GM19023 (cell line): ENCODE data around the gene STARD13.
A peak's percentile ranks its signal among the peaks of the same experiment; 100 is the strongest.

Experiments used
- ATAC-seq: cut with Tn5 transposase; IDR thresholded peaks from one replicate; pipeline ENCODE4 v1.9.1; 2021; ENCODE audit warnings: mild to moderate bottlenecking, moderate library complexity; ENCODE audit not compliant: unreplicated experiment

The STARD13 gene, protein sequence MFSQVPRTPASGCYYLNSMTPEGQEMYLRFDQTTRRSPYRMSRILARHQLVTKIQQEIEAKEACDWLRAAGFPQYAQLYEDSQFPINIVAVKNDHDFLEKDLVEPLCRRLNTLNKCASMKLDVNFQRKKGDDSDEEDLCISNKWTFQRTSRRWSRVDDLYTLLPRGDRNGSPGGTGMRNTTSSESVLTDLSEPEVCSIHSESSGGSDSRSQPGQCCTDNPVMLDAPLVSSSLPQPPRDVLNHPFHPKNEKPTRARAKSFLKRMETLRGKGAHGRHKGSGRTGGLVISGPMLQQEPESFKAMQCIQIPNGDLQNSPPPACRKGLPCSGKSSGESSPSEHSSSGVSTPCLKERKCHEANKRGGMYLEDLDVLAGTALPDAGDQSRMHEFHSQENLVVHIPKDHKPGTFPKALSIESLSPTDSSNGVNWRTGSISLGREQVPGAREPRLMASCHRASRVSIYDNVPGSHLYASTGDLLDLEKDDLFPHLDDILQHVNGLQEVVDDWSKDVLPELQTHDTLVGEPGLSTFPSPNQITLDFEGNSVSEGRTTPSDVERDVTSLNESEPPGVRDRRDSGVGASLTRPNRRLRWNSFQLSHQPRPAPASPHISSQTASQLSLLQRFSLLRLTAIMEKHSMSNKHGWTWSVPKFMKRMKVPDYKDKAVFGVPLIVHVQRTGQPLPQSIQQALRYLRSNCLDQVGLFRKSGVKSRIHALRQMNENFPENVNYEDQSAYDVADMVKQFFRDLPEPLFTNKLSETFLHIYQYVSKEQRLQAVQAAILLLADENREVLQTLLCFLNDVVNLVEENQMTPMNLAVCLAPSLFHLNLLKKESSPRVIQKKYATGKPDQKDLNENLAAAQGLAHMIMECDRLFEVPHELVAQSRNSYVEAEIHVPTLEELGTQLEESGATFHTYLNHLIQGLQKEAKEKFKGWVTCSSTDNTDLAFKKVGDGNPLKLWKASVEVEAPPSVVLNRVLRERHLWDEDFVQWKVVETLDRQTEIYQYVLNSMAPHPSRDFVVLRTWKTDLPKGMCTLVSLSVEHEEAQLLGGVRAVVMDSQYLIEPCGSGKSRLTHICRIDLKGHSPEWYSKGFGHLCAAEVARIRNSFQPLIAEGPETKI

DNA sequence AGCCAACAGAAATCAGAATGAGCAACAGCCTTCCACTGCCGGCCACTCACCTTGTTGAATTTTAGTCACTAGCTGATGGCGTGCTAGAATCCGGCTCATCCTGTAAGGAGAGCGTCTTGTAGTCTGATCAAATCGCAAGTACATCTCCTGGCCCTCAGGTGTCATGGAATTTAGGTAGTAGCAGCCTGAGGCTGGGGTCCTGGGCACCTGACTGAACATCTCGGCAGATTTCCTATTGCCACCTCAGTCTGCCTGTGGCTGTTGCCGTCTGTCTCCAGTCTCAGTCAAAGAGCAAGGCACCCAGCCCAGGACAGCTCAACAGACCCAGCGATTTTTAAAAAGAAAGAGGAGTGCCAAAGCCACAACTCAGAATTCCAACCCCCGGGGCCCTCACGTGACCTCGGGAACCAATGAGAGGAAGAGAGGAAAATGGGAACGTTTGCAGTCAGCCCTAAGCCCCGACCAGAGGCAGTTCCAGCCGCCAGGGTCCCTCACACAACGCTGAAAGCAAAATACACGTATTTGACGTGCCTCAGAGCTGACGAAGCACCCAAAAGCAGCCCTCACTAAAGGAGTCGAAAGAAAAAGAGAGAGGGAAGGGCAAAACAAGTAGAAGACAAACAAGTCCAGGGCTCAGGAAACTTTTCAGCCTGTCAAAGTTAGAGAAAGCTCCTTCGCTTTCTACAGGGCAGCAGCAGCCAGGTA lies at the start of gene STARD13:
Gene STARD13, minus strand, starts transcription at position 336 of the 705 bp plus-strand sequence. Its CDS starts 117 bp downstream, at position 219.
- ATAC-seq = peak; percentile 77

GRCh38 chr13:33334831-33335230 lies 49.3 kb upstream of the STARD13 start:
- no peak for ATAC-seq

DNA sequence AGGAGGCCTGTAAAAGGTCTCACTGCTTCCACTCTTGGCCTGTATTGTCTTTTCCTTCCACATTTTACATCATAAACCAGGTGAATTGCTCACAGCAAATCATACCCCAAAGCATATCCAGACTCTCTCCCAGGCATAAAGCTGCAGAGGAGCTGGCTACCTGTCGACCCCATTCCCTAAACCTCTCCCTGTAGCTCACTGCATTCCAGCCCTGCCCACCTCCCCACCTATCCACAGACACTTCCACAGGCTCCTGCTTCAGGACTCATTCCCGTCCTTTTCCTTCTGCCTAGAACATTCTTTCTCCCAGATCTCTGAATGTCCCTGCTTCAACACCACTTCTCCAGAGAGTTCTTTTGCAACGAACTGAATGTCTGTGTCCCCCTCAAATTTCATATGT lies 46.4 kb upstream of the STARD13 start:
- no peak for ATAC-seq

GRCh38 chr13:33330483-33330882 lies 44.9 kb upstream of the STARD13 start:
- no peak for ATAC-seq

- no peak for ATAC-seq
These were observed 43.1 kb upstream of the STARD13 start for GRCh38 chr13:33328701-33329100.

- ATAC-seq = no peak
These were observed 41.2 kb upstream of the STARD13 start for GRCh38 chr13:33326723-33327122.

GRCh38 chr13:33326246-33326645 lies 40.7 kb upstream of the STARD13 start:
- no peak for ATAC-seq

GRCh38 chr13:33323801-33324510 lies 38.4 kb upstream of the STARD13 start:
- no peak for ATAC-seq

- no peak for ATAC-seq
These were observed 37.6 kb upstream of the STARD13 start for GRCh38 chr13:33322965-33323668.

GRCh38 chr13:33322543-33322809 lies 36.9 kb upstream of the STARD13 start:
- no peak for ATAC-seq

DNA sequence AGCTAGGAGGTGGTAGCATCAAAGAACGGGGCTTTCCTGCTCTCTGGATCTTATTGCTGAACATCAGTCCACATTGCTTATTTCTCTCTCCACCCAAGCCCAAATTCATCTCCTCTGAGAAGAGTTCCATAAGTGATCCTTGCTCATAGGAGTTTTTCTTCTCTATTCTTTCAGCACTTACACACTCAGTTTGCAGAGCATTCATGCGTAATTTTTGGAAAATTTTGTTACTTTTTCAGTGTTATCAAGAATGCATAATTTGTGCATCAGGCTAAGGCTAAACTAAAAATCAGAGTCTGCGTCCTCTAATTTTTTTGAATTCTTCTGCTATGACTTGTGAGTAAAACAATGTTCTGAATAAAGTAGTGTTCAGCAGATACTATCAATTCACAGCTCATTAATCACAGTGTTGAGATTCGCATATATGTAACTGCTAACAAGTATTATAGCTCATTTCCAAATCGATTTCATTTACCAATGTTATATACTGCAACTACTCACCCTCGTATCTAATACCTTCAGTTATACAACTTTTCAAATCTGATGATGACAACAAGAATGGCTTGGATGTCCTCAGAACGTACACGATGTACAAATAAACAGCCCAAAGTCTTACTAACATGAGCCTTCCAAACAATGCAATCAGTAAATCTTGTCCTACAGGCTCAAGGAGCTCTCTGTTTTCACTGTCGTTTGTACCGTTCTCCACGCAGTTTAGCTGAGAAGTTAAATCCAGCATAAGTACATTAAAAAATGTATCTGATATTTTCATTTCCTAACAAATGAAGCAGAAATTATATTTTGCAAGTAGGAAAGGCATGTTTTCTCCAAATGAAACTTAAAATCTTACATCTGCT lies 36.4 kb upstream of the STARD13 start:
- ATAC-seq = no peak

- ATAC-seq = no peak
These were observed 34.3 kb upstream of the STARD13 start for GRCh38 chr13:33319859-33320258.

- ATAC-seq = no peak
These were observed 33.2 kb upstream of the STARD13 start for GRCh38 chr13:33318744-33319143.

- no peak for ATAC-seq
These were observed 32.5 kb upstream of the STARD13 start for GRCh38 chr13:33318037-33318436.

DNA sequence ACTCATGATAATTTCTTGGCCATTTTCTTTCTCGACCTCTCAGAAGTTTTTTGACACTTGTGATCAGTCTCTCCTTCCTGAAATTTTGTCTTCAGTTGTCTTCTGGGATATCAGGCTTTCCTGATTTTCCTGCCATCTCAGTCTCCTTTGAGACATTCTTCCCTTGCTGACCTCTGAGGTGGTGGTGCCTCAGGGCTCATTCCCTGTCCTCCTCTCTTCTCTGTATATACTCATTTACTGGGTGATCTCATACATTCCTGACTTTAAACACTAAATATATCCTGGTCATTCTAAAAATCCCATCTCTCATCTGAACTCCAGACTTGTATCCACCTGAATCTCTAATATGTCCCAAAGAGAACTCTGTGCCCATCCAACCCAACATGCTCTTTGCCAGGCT lies 31.3 kb upstream of the STARD13 start:
- no peak for ATAC-seq

- ATAC-seq = no peak
These were observed 27.9 kb upstream of the STARD13 start for GRCh38 chr13:33313504-33313903.

DNA sequence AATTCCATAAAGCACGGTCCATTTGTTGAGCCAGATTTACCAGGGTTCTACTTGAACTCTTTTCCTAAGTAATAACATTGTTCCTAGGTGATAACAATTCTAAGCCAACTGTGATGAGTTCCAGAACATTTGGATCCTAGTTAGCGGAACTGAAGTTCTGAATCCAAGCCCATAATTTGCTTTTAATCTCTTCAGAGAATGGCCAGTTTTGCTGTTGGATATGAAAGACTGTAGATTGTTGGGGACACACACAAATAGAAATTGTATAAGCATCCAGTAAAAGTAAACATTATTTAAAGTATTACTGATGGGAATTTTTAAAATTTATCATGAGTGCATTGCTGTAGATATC lies 27.3 kb upstream of the STARD13 start:
- ATAC-seq = no peak

DNA sequence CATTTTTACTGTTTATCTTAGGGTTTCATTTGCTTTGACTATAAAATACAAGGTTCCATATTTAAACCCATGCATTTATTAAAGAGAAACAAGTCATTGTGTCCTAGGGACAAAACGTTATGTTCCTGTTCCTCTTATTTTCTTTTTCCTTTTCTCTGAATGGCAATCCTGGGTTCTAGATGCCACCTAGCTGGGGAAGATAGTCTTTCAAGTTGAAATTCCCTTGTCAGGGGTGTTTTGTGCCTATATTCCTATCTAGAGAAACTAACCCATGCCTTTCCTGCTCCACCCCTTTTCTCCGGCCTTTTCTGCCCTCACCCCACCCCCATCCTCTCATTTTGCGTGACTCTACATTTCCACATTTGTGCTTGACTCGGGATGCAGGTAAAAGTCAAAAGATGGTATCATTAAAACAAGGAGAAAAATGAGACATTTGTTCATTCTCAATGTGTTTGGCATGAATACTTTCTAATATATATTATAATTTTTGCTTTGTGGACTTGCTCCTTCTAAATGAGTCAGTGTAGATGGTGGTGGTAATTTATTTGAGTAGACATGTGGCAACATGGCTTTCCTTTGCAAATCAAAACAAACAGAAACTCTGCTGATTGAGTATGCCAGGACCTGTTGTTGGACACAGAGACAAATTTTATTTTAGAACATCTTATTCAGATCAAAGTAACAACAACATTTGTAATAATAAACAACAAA lies 26.8 kb upstream of the STARD13 start:
- ATAC-seq = no peak
